Coronary artery (tissue), 2 donors: ENCODE data around the gene TOMM40L.

Source experiments
- DNase-seq: peaks from one replicate; pipeline ENCODE4 v3.0.0-alpha.2; 2017; ENCODE audit warnings: low spot score
- H3K27ac ChIP-seq, 2 donors: fragments of 200-600 bp; sonication (generic); one replicate each; pipeline ENCODE4 v1.5.1; 2016 to 2019
- H3K4me3 ChIP-seq: fragments of 200-600 bp; sonication (generic); 2 replicates; pipeline ENCODE4 v1.5.1; 2016; ENCODE audit warnings: mild to moderate bottlenecking, moderate library complexity
- CTCF ChIP-seq: fragments of 200-600 bp; sonication (generic); IDR thresholded peaks from one replicate; pipeline ENCODE4 v1.5.1; 2019; ENCODE audit warnings: antibody characterized with exemption

The TOMM40L gene

GRCh38 chr1:161201836-161202712, 23.8 kb upstream of the TOMM40L start, which contains the start of gene NDUFS2:
Gene NDUFS2 (plus strand): TSS chr1:161202367. CDS start chr1:161202386, 19 bp downstream.
- DNase-seq: peak; percentile 99
- peak within 1 kb of the TSS; percentile 97 to 98 for H3K27ac ChIP-seq
- TF ChIP-seq CTCF: no peak
- H3K4me3 ChIP-seq: peak within 1 kb of the TSS; percentile 94

- no peak for TF ChIP-seq CTCF
- peak overlapping the region; percentile 50 for H3K4me3 ChIP-seq
- no peak for DNase-seq
- peak overlapping the region; percentile 68 to 91 for H3K27ac ChIP-seq
Measured at GRCh38 chr1:161206411-161207140, 19.3 kb upstream of the TOMM40L start.

GRCh38 chr1:161207173-161207572, 18.7 kb upstream of the TOMM40L start:
- TF ChIP-seq CTCF: no peak
- H3K27ac ChIP-seq: peak overlapping the region; percentile 68 to 91
- DNase-seq: peak; percentile 89
- peak overlapping the region; percentile 50 for H3K4me3 ChIP-seq

GRCh38 chr1:161209790-161210409, 16.0 kb upstream of the TOMM40L start:
- H3K27ac ChIP-seq: peak overlapping the region in 1 of 2 donors; percentile 46

GRCh38 chr1:161214369-161214768, 11.5 kb upstream of the TOMM40L start:
- H3K4me3 ChIP-seq: no peak overlapping the region
- no peak for DNase-seq
- no peak for TF ChIP-seq CTCF
- peak overlapping the region in 1 of 2 donors; percentile 63 for H3K27ac ChIP-seq

More at GRCh38 chr1:161209790-161210409, 16.0 kb upstream of the TOMM40L start:
- DNase-seq: no peak
- no peak overlapping the region for H3K4me3 ChIP-seq
- TF ChIP-seq CTCF: peak; percentile 83

- no peak for TF ChIP-seq CTCF
- Histone ChIP-seq H3K4me3 (peak within 1 kb of the TSS; percentile 55), H3K27ac (peak within 1 kb of the TSS; percentile 79 to 80)
- no peak for DNase-seq
Measured at GRCh38 chr1:161215076-161215475, 10.8 kb upstream of the TOMM40L start, which contains the start of gene FCER1G. Gene FCER1G (plus strand): TSS chr1:161215295. CDS start chr1:161215322, 27 bp downstream.
